Caco-2 (cell line): ENCODE results near the gene GOLGA6A. TPM values are rescaled to one million over a fixed set of nuclear protein-coding genes. Genes with fewer than 3 reads are reported as not detected.
"Not testable (repeated sequence)": the region's sequence is repeated elsewhere in the genome, so short reads cannot be mapped to it uniquely, and the experiment has no call there.

Source experiments
- Bru-seq: library from RNA; stranded (reverse); fragments of 400-500 nt; gene quantifications from one replicate; lab custom pipeline; 2021; lab: Mats Ljungman, UMichigan
- BruChase-seq, 2 experiments: library from RNA; stranded (reverse); fragments of 400-500 nt; gene quantifications; one replicate each; lab custom pipeline; 2021; lab: Mats Ljungman, UMichigan
- BruUV-seq: library from RNA; stranded (reverse); fragments of 400-500 nt; replicated peaks from 2 replicates; lab custom pipeline; 2021; lab: Mats Ljungman, UMichigan
- CTCF ChIA-PET: fragments of 300-600 bp; sonication (Branson Sonifier 250); formaldehyde crosslinking; loops from one replicate; lab custom pipeline; 2022; ENCODE audit warnings: antibody characterized with exemption; lab: Charles Lee
- POLR2A ChIA-PET: fragments of 300-600 bp; sonication (Branson Sonifier 250); formaldehyde crosslinking; loops from one replicate; lab custom pipeline; 2022; ENCODE audit warnings: antibody characterized with exemption; lab: Charles Lee
- DNase-seq, 2 experiments: peaks; one replicate each; pipeline versions ENCODE4 v3.0.0 to v3.0.0-alpha.2; 2020 to 2022
- H3K27me3 ChIP-seq: replicated peaks from 2 replicates; pipeline ENCODE4 v1.6.0; 2011; ENCODE audit warnings: low read length; ENCODE audit not compliant: control insufficient read depth, insufficient read depth
- H3K36me3 ChIP-seq: 2 replicates; pipeline ENCODE4 v1.5.1; 2011; ENCODE audit warnings: low read length; ENCODE audit not compliant: control insufficient read depth, insufficient read depth
- H3K4me1 ChIP-seq: fragments of 250-450 bp; sonication (Bioruptor Pico); 2 replicates; pipeline ENCODE4 v1.5.1; 2020; ENCODE audit warnings: mild to moderate bottlenecking
- H3K4me3 ChIP-seq: 2 replicates; pipeline ENCODE4 v1.5.1; 2011; ENCODE audit warnings: low read depth, mild to moderate bottlenecking, control low read depth, low read length
- H3K9me3 ChIP-seq: fragments of 250-450 bp; sonication (Bioruptor Pico); 2 replicates; pipeline ENCODE4 v1.5.1; 2020; ENCODE audit warnings: mild to moderate bottlenecking, moderate library complexity
- H3K27ac Mint-ChIP-seq: one replicate; pipeline ENCODE4 v1.8.0; 2022; ENCODE audit warnings: mixed read lengths; ENCODE audit not compliant: unreplicated experiment
- H3K27me3 Mint-ChIP-seq: one replicate; pipeline ENCODE4 v1.8.0; 2022; ENCODE audit warnings: mixed read lengths; ENCODE audit not compliant: insufficient read depth, unreplicated experiment
- H3K36me3 Mint-ChIP-seq: one replicate; pipeline ENCODE4 v1.8.0; 2022; ENCODE audit warnings: mild to moderate bottlenecking, mixed read lengths; ENCODE audit not compliant: insufficient read depth, unreplicated experiment
- H3K4me1 Mint-ChIP-seq: one replicate; pipeline ENCODE4 v1.8.0; 2022; ENCODE audit warnings: low read depth, mixed read lengths; ENCODE audit not compliant: unreplicated experiment
- H3K4me3 Mint-ChIP-seq: one replicate; pipeline ENCODE4 v1.8.0; 2022; ENCODE audit warnings: mild to moderate bottlenecking, moderate library complexity, mixed read lengths; ENCODE audit not compliant: unreplicated experiment
- H3K9me3 Mint-ChIP-seq: one replicate; pipeline ENCODE4 v1.8.0; 2022; ENCODE audit warnings: mixed read lengths; ENCODE audit not compliant: unreplicated experiment
- CTCF ChIP-seq, 2 experiments: fragments of 200-600 bp in 1 of 2; IDR thresholded peaks; 1 replicate in 1 of 2; 2 replicates in 1 of 2; pipeline versions ENCODE4 v1.5.1 to v1.8.0; 2011 to 2022; ENCODE audit warnings: antibody characterized with exemption in 1 of 2, control low read depth in 1 of 2, inconsistent platforms in 1 of 2, low read depth in 1 of 2, low read length in 1 of 2, mild to moderate bottlenecking in 1 of 2, moderate library complexity in 1 of 2; ENCODE audit not compliant: insufficient read depth in 1 of 2, severe bottlenecking in 1 of 2, unreplicated experiment in 1 of 2
- intact Hi-C: fragments of 100-400 bp; cut with micrococcal nuclease; formaldehyde crosslinking; loops from one replicate; pipeline ENCODE4 v1.10.0; 2022; ENCODE audit not compliant: unreplicated experiment
- long read RNA-seq: library from polyadenylated mRNA; stranded (forward); transcript quantifications from one replicate; pipeline ENCODE4 v2.0.0, GENCODE V29; 2022
- total RNA-seq: library from RNA; stranded (reverse); gene quantifications from 2 replicates; pipeline ENCODE4 v1.2.3, GENCODE V29; 2022

GOLGA6A gene
- not detected in 2 replicates for total RNA-seq
- not detected for Bru-seq, nascent RNA
- BruChase-seq, experiment 1, labeled RNA remaining after a 2-hour chase: not detected
- BruChase-seq, experiment 2, labeled RNA remaining after a 6-hour chase: percentile 16 among the genes with signal in this experiment
- long read RNA-seq: 0 reads

GRCh38 chr15:74082450-74082849 lies at the start of gene GOLGA6A:
GOLGA6A (minus strand) TSS chr15:74082550; CDS start chr15:74082509, 41 bp downstream.
- H3K27me3 ChIP-seq, H3K4me1 Mint-ChIP-seq, H3K36me3 Mint-ChIP-seq, BruUV-seq, H3K27me3 Mint-ChIP-seq, H3K27ac Mint-ChIP-seq, H3K9me3 Mint-ChIP-seq, H3K4me1 ChIP-seq, intact Hi-C loops, POLR2A ChIA-PET, H3K36me3 ChIP-seq, H3K9me3 ChIP-seq, H3K4me3 ChIP-seq, CTCF ChIA-PET, DNase-seq, H3K4me3 Mint-ChIP-seq: not testable (repeated sequence)

- POLR2A ChIA-PET: no interaction called here
- H3K9me3 Mint-ChIP-seq: no peaks in the 10 kb centered on the region
- Histone ChIP-seq H3K4me3 (no peak overlapping the region), H3K27me3 (peaks cover 4% of the 10 kb centered on the region), H3K9me3 (no peaks in the 10 kb centered on the region), H3K36me3 (no peaks in the 10 kb centered on the region), H3K4me1 (no peaks in the 10 kb centered on the region)
- no TSS peak for BruUV-seq
- intact Hi-C loops: no loop called here
- H3K27me3 Mint-ChIP-seq: peaks cover 44% of the 10 kb centered on the region
- TF ChIP-seq CTCF (IDR thresholded peaks at IDR 0.05; ENCODE audit: insufficient read depth in 1 of 2, low read depth in 1 of 2, low read length in 1 of 2, severe bottlenecking in 1 of 2, unreplicated experiment in 1 of 2): no peak
- CTCF ChIA-PET: no interaction called here
- H3K36me3 Mint-ChIP-seq: no peaks in the 10 kb centered on the region
- no peak overlapping the region for H3K27ac Mint-ChIP-seq
- H3K4me3 Mint-ChIP-seq: no peak overlapping the region
- no peak for DNase-seq
- H3K4me1 Mint-ChIP-seq: no peaks in the 10 kb centered on the region
These were observed 49.5 kb upstream of the GOLGA6A start for GRCh38 chr15:74131628-74132413.

DNA sequence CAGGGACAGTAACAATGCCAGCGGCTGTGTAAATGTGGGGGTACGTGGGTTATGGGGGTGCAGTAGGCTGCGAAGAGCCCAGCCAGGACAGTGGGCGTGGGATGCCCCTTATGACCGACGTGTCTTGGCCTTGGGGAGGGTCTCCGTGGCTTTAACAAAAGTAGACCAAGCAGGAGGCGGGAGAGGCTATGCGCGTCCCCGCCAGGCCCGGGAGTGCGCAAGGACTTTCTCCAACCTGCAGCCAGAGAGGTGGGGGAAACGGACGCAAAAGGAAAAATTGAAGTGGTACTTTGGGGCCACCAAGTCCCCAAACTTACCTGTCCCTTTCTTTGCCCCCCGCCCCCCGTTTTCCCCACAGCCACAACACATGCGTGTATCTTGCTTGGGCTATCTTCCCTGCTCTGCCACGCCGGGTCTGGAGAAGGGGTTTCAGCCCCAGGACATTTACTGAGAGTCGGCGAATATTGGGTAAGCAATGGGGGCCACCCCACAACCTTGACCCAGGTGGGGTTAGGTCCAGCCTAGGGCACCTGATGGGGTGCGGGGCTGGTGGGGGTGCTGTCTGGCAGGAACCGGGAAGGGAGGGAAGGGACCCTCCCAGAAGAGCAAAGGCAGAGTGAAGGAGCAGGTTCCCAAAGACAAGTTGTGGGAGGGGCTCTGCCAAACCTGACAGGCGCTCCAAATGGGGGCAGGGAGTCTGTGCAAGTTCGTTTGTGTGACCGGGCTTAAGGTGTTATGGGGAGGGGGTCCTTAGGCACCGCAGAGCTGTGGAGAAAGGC lies 48.7 kb upstream of the GOLGA6A start:
- Histone ChIP-seq H3K4me3 (no peak overlapping the region), H3K27me3 (peaks cover 4% of the 10 kb centered on the region), H3K4me1 (no peaks in the 10 kb centered on the region), H3K36me3 (no peaks in the 10 kb centered on the region), H3K9me3 (no peaks in the 10 kb centered on the region)
- no TSS peak for BruUV-seq
- no peak for TF ChIP-seq CTCF (IDR thresholded peaks at IDR 0.05; ENCODE audit: insufficient read depth in 1 of 2, low read depth in 1 of 2, low read length in 1 of 2, severe bottlenecking in 1 of 2, unreplicated experiment in 1 of 2)
- no peaks in the 10 kb centered on the region for H3K36me3 Mint-ChIP-seq
- intact Hi-C loops: no loop called here
- H3K27me3 Mint-ChIP-seq: peaks cover 44% of the 10 kb centered on the region
- H3K27ac Mint-ChIP-seq: no peak overlapping the region
- H3K9me3 Mint-ChIP-seq: no peaks in the 10 kb centered on the region
- no peak overlapping the region for H3K4me3 Mint-ChIP-seq
- H3K4me1 Mint-ChIP-seq: no peaks in the 10 kb centered on the region
- ChIA-PET POLR2A (no interaction called here), CTCF (no interaction called here)
- DNase-seq: no peak
